ENCODE data around the gene FGA.

Gene FGA

GRCh38 chr4:154586296-154587033 is 4.1 kb downstream of the FGA start:
- no peaks in the 10 kb centered on the region for H3K4me1 ChIP-seq (ENCODE audit: low read depth, poor library complexity, severe bottlenecking)
- no peaks in the 10 kb centered on the region for H3K27me3 ChIP-seq (ENCODE audit: insufficient read depth, low read depth)
- no peak overlapping the region for H2AFZ ChIP-seq (ENCODE audit: low read depth)
- H3K4me2 ChIP-seq = no peak overlapping the region
- no peaks in the 10 kb centered on the region for H3K79me2 ChIP-seq (ENCODE audit: insufficient read depth, low read depth)
- H4K20me1 ChIP-seq (ENCODE audit: insufficient read depth) = no peaks in the 10 kb centered on the region
- no peak overlapping the region for H3K27ac ChIP-seq
- no peak overlapping the region for H3K4me3 ChIP-seq (IDR thresholded peaks at IDR 0.05; ENCODE audit: insufficient read depth, low read depth, low read length)
- no peaks in the 10 kb centered on the region for H3K36me3 ChIP-seq (ENCODE audit: insufficient read depth)
- no peak for TF ChIP-seq CTCF (conservative IDR thresholded peaks at IDR 0.05; ENCODE audit: low read depth, low read length)
- no peak overlapping the region for H3K9ac ChIP-seq

- no peak for TF ChIP-seq CTCF (conservative IDR thresholded peaks at IDR 0.05; ENCODE audit: low read depth, low read length)
- Histone ChIP-seq H3K79me2 (ENCODE audit: insufficient read depth, low read depth) (no peaks in the 10 kb centered on the region), H2AFZ (ENCODE audit: low read depth) (no peak overlapping the region), H3K4me1 (ENCODE audit: low read depth, poor library complexity, severe bottlenecking) (no peaks in the 10 kb centered on the region), H3K36me3 (ENCODE audit: insufficient read depth) (no peaks in the 10 kb centered on the region), H3K27ac (no peak overlapping the region), H4K20me1 (ENCODE audit: insufficient read depth) (no peaks in the 10 kb centered on the region), H3K4me3 (IDR thresholded peaks at IDR 0.05; ENCODE audit: insufficient read depth, low read depth, low read length) (no peak overlapping the region), H3K4me2 (no peak overlapping the region), H3K9ac (no peak overlapping the region), H3K27me3 (ENCODE audit: insufficient read depth, low read depth) (no peaks in the 10 kb centered on the region)
Observed at GRCh38 chr4:154585369-154586018, 5.0 kb downstream of the FGA start.

GRCh38 chr4:154584259-154584658 is 6.3 kb downstream of the FGA start:
- no peak for TF ChIP-seq CTCF (conservative IDR thresholded peaks at IDR 0.05; ENCODE audit: low read depth, low read length)
- Histone ChIP-seq H3K36me3 (ENCODE audit: insufficient read depth) (no peaks in the 10 kb centered on the region), H2AFZ (ENCODE audit: low read depth) (no peak overlapping the region), H3K4me3 (IDR thresholded peaks at IDR 0.05; ENCODE audit: insufficient read depth, low read depth, low read length) (no peak overlapping the region), H3K79me2 (ENCODE audit: insufficient read depth, low read depth) (no peaks in the 10 kb centered on the region), H4K20me1 (ENCODE audit: insufficient read depth) (no peaks in the 10 kb centered on the region), H3K27ac (no peak overlapping the region), H3K27me3 (ENCODE audit: insufficient read depth, low read depth) (no peaks in the 10 kb centered on the region), H3K4me1 (ENCODE audit: low read depth, poor library complexity, severe bottlenecking) (no peaks in the 10 kb centered on the region), H3K4me2 (no peak overlapping the region), H3K9ac (no peak overlapping the region)

- no peaks in the 10 kb centered on the region for H3K4me1 ChIP-seq (ENCODE audit: low read depth, poor library complexity, severe bottlenecking)
Observed at GRCh38 chr4:154583677-154584076, 6.9 kb downstream of the FGA start.

More at GRCh38 chr4:154583677-154584076, 6.9 kb downstream of the FGA start:
- no peaks in the 10 kb centered on the region for H3K79me2 ChIP-seq (ENCODE audit: insufficient read depth, low read depth)
- no peak overlapping the region for H3K4me2 ChIP-seq
- H3K27ac ChIP-seq = no peak overlapping the region
- no peak for TF ChIP-seq CTCF (conservative IDR thresholded peaks at IDR 0.05; ENCODE audit: low read depth, low read length)
- H2AFZ ChIP-seq (ENCODE audit: low read depth) = no peak overlapping the region
- no peaks in the 10 kb centered on the region for H3K27me3 ChIP-seq (ENCODE audit: insufficient read depth, low read depth)
- no peaks in the 10 kb centered on the region for H4K20me1 ChIP-seq (ENCODE audit: insufficient read depth)
- H3K9ac ChIP-seq = no peak overlapping the region
- no peaks in the 10 kb centered on the region for H3K36me3 ChIP-seq (ENCODE audit: insufficient read depth)
- no peak overlapping the region for H3K4me3 ChIP-seq (IDR thresholded peaks at IDR 0.05; ENCODE audit: insufficient read depth, low read depth, low read length)

All from KMS-11 (cell line).